H1 (cell line): ENCODE measurements around the gene KCNA2. TPM values are rescaled to one million over a fixed set of nuclear protein-coding genes. Genes with fewer than 3 reads are reported as not detected.

Experiments used
- CTCF ChIA-PET: fragments of 300-600 bp; sonication (Branson Sonifier 250); formaldehyde crosslinking; loops from one replicate; lab custom pipeline; 2021; ENCODE audit not compliant: partially characterized antibody; lab: Charles Lee
- POLR2A ChIA-PET: fragments of 300-600 bp; sonication (Branson Sonifier 250); formaldehyde crosslinking; loops from one replicate; lab custom pipeline; 2021; ENCODE audit warnings: inconsistent platforms; ENCODE audit not compliant: partially characterized antibody; lab: Charles Lee
- DNase-seq, 2 experiments: peaks; one replicate each; pipeline versions ENCODE4 v3.0.0 to v3.0.0-alpha.2; 2010 to 2022; ENCODE audit warnings: low spot score in 2 of 2, low read depth in 1 of 2, mixed read lengths in 1 of 2
- FAIRE-seq: peaks from 2 replicates; lab custom pipeline; 2011; peaks lifted over from hg19 to GRCh38; lab: Jason Lieb, UNC
- H2AFZ ChIP-seq: 2 replicates; pipeline ENCODE4 v1.8.1; 2012; ENCODE audit warnings: low read length, inconsistent platforms
- H2AK5ac ChIP-seq: 2 replicates; pipeline ENCODE4 v1.6.1; 2013; ENCODE audit warnings: low read depth, low read length
- H2BK120ac ChIP-seq: replicated peaks from 2 replicates; pipeline ENCODE3; 2013; ENCODE audit warnings: low read depth, low read length, inconsistent platforms
- H2BK12ac ChIP-seq: 2 replicates; pipeline ENCODE4 v1.6.1; 2013; ENCODE audit warnings: low read depth, low read length
- H2BK15ac ChIP-seq: 2 replicates; pipeline ENCODE4 v1.6.1; 2013; ENCODE audit warnings: low read length
- H2BK20ac ChIP-seq: 2 replicates; pipeline ENCODE4 v1.6.1; 2013; ENCODE audit warnings: low read length
- H2BK5ac ChIP-seq: 2 replicates; pipeline ENCODE4 v1.6.1; 2013; ENCODE audit warnings: low read depth, low read length
- H3K14ac ChIP-seq: 2 replicates; pipeline ENCODE4 v1.6.1; 2013; ENCODE audit warnings: inconsistent platforms; ENCODE audit not compliant: insufficient read length
- H3K18ac ChIP-seq: 2 replicates; pipeline ENCODE4 v1.6.1; 2013; ENCODE audit warnings: low read length; ENCODE audit errors: extremely low read depth
- H3K23ac ChIP-seq: 2 replicates; pipeline ENCODE4 v1.6.1; 2013; ENCODE audit warnings: inconsistent platforms; ENCODE audit not compliant: insufficient read length
- H3K23me2 ChIP-seq: 2 replicates; pipeline ENCODE4 v1.6.1; 2013; ENCODE audit warnings: low read depth, low read length
- H3K27ac ChIP-seq: 2 replicates; pipeline ENCODE4 v1.6.1; 2011; ENCODE audit warnings: low read depth, low read length, inconsistent platforms
- H3K27me3 ChIP-seq, 4 experiments: replicated peaks in 1 of 4; 1 replicate in 1 of 4; 2 replicates in 3 of 4; pipeline versions ENCODE4 v1.6.1 to v1.8.1; 2011 to 2013; ENCODE audit warnings: low read length in 3 of 4, mild to moderate bottlenecking in 3 of 4, inconsistent platforms in 2 of 4, mixed read lengths in 2 of 4, moderate library complexity in 1 of 4; ENCODE audit not compliant: control insufficient read depth in 3 of 4, insufficient read depth in 3 of 4; ENCODE audit errors: extremely low read depth in 1 of 4
- H3K36me3 ChIP-seq, 4 experiments: 2 replicates each; pipeline versions ENCODE4 v1.6.1 to v1.8.1; 2011 to 2013; ENCODE audit warnings: mild to moderate bottlenecking in 4 of 4, low read length in 3 of 4, moderate library complexity in 2 of 4, control low read depth in 1 of 4, inconsistent platforms in 1 of 4; ENCODE audit not compliant: insufficient read depth in 4 of 4, control insufficient read depth in 2 of 4
- H3K4ac ChIP-seq: replicated peaks from 2 replicates; pipeline ENCODE3; 2013; ENCODE audit warnings: low read length, low read depth, mixed read lengths, inconsistent platforms; ENCODE audit not compliant: insufficient read length
- H3K4me1 ChIP-seq, 4 experiments: replicated peaks in 1 of 4; 1 replicate in 1 of 4; 2 replicates in 3 of 4; pipeline versions ENCODE4 v1.6.1 to v1.8.1; 2011 to 2013; ENCODE audit warnings: low read length in 3 of 4, inconsistent platforms in 2 of 4, mixed read lengths in 1 of 4; ENCODE audit not compliant: insufficient read depth in 4 of 4, control insufficient read depth in 3 of 4
- H3K4me2 ChIP-seq, 2 experiments: 2 replicates each; pipeline versions ENCODE4 v1.6.1 to v1.8.1; 2011 to 2013; ENCODE audit warnings: low read depth in 2 of 2, low read length in 2 of 2, control low read depth in 1 of 2, inconsistent platforms in 1 of 2, mild to moderate bottlenecking in 1 of 2; ENCODE audit not compliant: insufficient read depth in 1 of 2
- H3K4me3 ChIP-seq, 4 experiments: fragments of 200-600, 300-600 bp in 1 of 4; sonication (generic), shearing (Covaris generic), sonication (Bioruptor Twin) in 1 of 4; 2 replicates each; pipeline versions ENCODE4 v1.5.1 to v1.8.1; 2011 to 2016; ENCODE audit warnings: low read length in 4 of 4, low read depth in 3 of 4, control low read depth in 2 of 4, inconsistent platforms in 2 of 4, mild to moderate bottlenecking in 2 of 4, mixed read lengths in 1 of 4, moderate library complexity in 1 of 4; ENCODE audit not compliant: insufficient read depth in 2 of 4; ENCODE audit errors: extremely low read depth in 1 of 4
- H3K56ac ChIP-seq: replicated peaks from 2 replicates; pipeline ENCODE3; 2013; ENCODE audit warnings: low read depth, mild to moderate bottlenecking, mixed read lengths, low read length, inconsistent platforms; ENCODE audit not compliant: insufficient read length
- H3K79me1 ChIP-seq: 2 replicates; pipeline ENCODE4 v1.6.1; 2013; ENCODE audit warnings: low read depth, low read length, control low read depth
- H3K79me2 ChIP-seq, 2 experiments: 2 replicates each; pipeline versions ENCODE4 v1.6.1 to v1.8.1; 2012 to 2013; ENCODE audit warnings: low read length in 2 of 2, mild to moderate bottlenecking in 2 of 2, inconsistent platforms in 1 of 2; ENCODE audit not compliant: insufficient read depth in 2 of 2, control insufficient read depth in 1 of 2
- H3K9ac ChIP-seq, 4 experiments: replicated peaks in 1 of 4; 1 replicate in 1 of 4; 2 replicates in 3 of 4; pipeline versions ENCODE4 v1.6.1 to v1.8.1; 2011 to 2013; ENCODE audit warnings: low read depth in 3 of 4, low read length in 3 of 4, control low read depth in 2 of 4, mild to moderate bottlenecking in 2 of 4, moderate library complexity in 2 of 4, inconsistent platforms in 1 of 4; ENCODE audit errors: extremely low read depth in 1 of 4
- H3K9me3 ChIP-seq, 2 experiments: 2 replicates each; pipeline versions ENCODE4 v1.6.1 to v1.8.1; 2012 to 2013; ENCODE audit warnings: mild to moderate bottlenecking in 2 of 2, moderate library complexity in 2 of 2, control low read depth in 1 of 2, inconsistent platforms in 1 of 2, low read depth in 1 of 2, low read length in 1 of 2, mixed read lengths in 1 of 2; ENCODE audit not compliant: insufficient read depth in 2 of 2
- H4K20me1 ChIP-seq, 2 experiments: replicated peaks in 1 of 2; 2 replicates each; pipeline versions ENCODE3 to v1.8.1; 2011 to 2013; ENCODE audit warnings: inconsistent platforms in 2 of 2, low read length in 2 of 2, mild to moderate bottlenecking in 1 of 2; ENCODE audit not compliant: insufficient read depth in 2 of 2, control insufficient read depth in 1 of 2
- H4K5ac ChIP-seq: 2 replicates; pipeline ENCODE4 v1.6.1; 2013; ENCODE audit warnings: low read length, low read depth, mixed read lengths, inconsistent platforms; ENCODE audit not compliant: insufficient read length
- H4K8ac ChIP-seq: 2 replicates; pipeline ENCODE4 v1.8.0; 2013; ENCODE audit warnings: mild to moderate bottlenecking, moderate library complexity, low read length, inconsistent platforms; ENCODE audit not compliant: insufficient read depth; ENCODE audit errors: extremely low read depth
- H4K91ac ChIP-seq: replicated peaks from 2 replicates; pipeline ENCODE3; 2013; ENCODE audit warnings: low read length, mixed read lengths, inconsistent platforms; ENCODE audit not compliant: insufficient read length
- CBX5 ChIP-seq: fragments of 300-800, 300-1000 bp; sonication (generic); IDR thresholded peaks from 2 replicates; pipeline ENCODE4 v1.7.1; 2016; ENCODE audit warnings: antibody characterized with exemption, low read length, low read depth
- CTBP2 ChIP-seq: IDR thresholded peaks from 2 replicates; pipeline ENCODE4 v1.7.0; 2011; ENCODE audit warnings: borderline replicate concordance, mild to moderate bottlenecking, moderate library complexity, mixed read lengths, low read length; ENCODE audit not compliant: insufficient read depth, insufficient read length
- EP300 ChIP-seq, 2 experiments: IDR thresholded peaks; 1 replicate in 1 of 2; 2 replicates in 1 of 2; pipeline ENCODE4 v1.6.1; 2011 to 2012; ENCODE audit warnings: low read depth in 2 of 2, low read length in 2 of 2, mild to moderate bottlenecking in 2 of 2, borderline replicate concordance in 1 of 2, inconsistent platforms in 1 of 2, moderate library complexity in 1 of 2
- JUND ChIP-seq: IDR thresholded peaks from 2 replicates; pipeline ENCODE4 v1.6.1; 2011; ENCODE audit warnings: mild to moderate bottlenecking, improper control_type of control experiment, low read length
- KDM4A ChIP-seq: IDR thresholded peaks from one replicate; pipeline ENCODE4 v1.7.1; 2012; ENCODE audit warnings: low read depth, mild to moderate bottlenecking, moderate library complexity, low read length, inconsistent platforms; ENCODE audit not compliant: severe bottlenecking
- KDM5A ChIP-seq: fragments of 200-600 bp; IDR thresholded peaks from 2 replicates; pipeline ENCODE4 v1.7.1; 2012; ENCODE audit warnings: mild to moderate bottlenecking, low read length, inconsistent platforms, mixed read lengths
- NANOG ChIP-seq: IDR thresholded peaks from 2 replicates; pipeline ENCODE4 v1.6.1; 2011; ENCODE audit warnings: low read length, low read depth, mild to moderate bottlenecking, inconsistent platforms; ENCODE audit not compliant: insufficient read depth, poor library complexity, severe bottlenecking
- SRF ChIP-seq: IDR thresholded peaks from 2 replicates; pipeline ENCODE4 v1.6.1; 2011; ENCODE audit warnings: mild to moderate bottlenecking, low read depth, low read length, moderate library complexity
- TAF1 ChIP-seq: IDR thresholded peaks from 2 replicates; pipeline ENCODE4 v1.6.1; 2011; ENCODE audit warnings: mild to moderate bottlenecking, low read depth, low read length
- ZNF274 ChIP-seq: IDR thresholded peaks from 2 replicates; pipeline ENCODE4 v1.7.0; 2012; ENCODE audit warnings: low read length, borderline replicate concordance; ENCODE audit errors: extremely low read depth
- WGBS, 2 experiments: shearing (Covaris generic) in 1 of 2; methylation state at CpG; one replicate each; pipeline versions ENCODE4 v1.1.6 to v1.1.7; 2013 to 2015; ENCODE audit warnings: low lambda C conversion rate in 2 of 2, mixed read lengths in 2 of 2, inconsistent platforms in 1 of 2, low coverage in 1 of 2, missing lambda C conversion rate in 1 of 2; ENCODE audit not compliant: insufficient replicate concordance in 2 of 2, insufficient coverage in 1 of 2, insufficient read length in 1 of 2; ENCODE audit errors: extremely low coverage in 1 of 2, missing lambda C conversion rate in 1 of 2; 5-methylcytosine and 5-hydroxymethylcytosine counted together
- polyA plus RNA-seq, 7 experiments: library from polyadenylated mRNA; depleted of rRNA in 3 of 7; stranded (reverse) in 5 of 7; unstranded in 2 of 7; fragments of >200 nt in 5 of 7; fragments of 200-250 nt in 2 of 7; gene quantifications; 1 replicate in 5 of 7; 2 replicates in 1 of 7; 4 replicates in 1 of 7; pipeline versions ENCODE4 v1.2.1 to v1.2.3, GENCODE V29; 2011 to 2013; ENCODE audit warnings: missing spikeins in 2 of 7, mixed read lengths in 2 of 7
- total RNA-seq: library from RNA; stranded (reverse); fragmentation: NEBNext Ultra II Directional; extraction: Animal tissue kit (Norgen Biotek cat#: 25700); gene quantifications from 2 replicates; pipeline ENCODE4 v1.2.1, GENCODE V29; 2021
- TF ChIP-seq, protein P1 (sequence below): IDR thresholded peaks from 2 replicates; pipeline ENCODE4 v1.6.1; 2012; ENCODE audit warnings: inconsistent platforms

The KCNA2 gene
- total and polyA plus RNA-seq, 2 of the 8 experiments (the other 6 are each of a cell fraction or from before 2014, with no cell fraction given) = 0.26 to 0.78 TPM

DNA sequence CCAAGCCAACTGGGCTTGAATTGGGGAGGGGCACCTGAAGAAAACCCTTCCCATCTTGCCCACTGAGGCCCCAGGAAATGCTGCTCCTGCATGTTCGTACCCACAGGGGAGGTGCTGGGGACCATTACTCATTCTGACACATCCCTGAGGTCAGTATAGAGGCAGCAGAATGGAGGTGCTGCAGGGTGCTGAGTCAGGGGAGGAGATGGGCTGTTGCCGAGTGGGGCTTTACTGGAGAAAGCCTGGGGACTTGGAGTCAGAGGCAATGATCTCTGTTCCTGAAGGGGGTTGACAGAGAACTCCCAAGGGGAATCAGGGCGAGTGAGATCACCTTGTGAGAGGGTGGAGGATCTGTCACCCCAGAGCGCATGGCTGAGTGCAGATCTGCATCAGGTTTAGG lies 47.0 kb downstream of the KCNA2 start:
- 84% methylated on average over 4 of the region's 4 CpGs; no CpG with 5 or more reads in 1 of the 2 experiments for WGBS, 2 experiments
- Histone ChIP-seq H3K23ac (no peak overlapping the region), H4K20me1 (peaks cover 0 to 2% of the 10 kb centered on the region in 2 experiments), H2AK5ac (no peak overlapping the region), H3K18ac (no peak overlapping the region), H3K4me1 (peaks cover 0 to 8% (median under 1%) of the 10 kb centered on the region in 4 experiments; a peak in 3 of 7 replicates), H2BK12ac (no peak overlapping the region), H3K56ac (no peak overlapping the region), H3K9me3 (no peaks in the 10 kb centered on the region), H2BK15ac (no peak overlapping the region), H2BK20ac (no peak overlapping the region), H3K79me1 (no peaks in the 10 kb centered on the region), H4K91ac (no peak overlapping the region), H3K27me3 (peaks cover 3 to 29% (median 22%) of the 10 kb centered on the region in 4 experiments), H3K23me2 (peaks cover 9% of the 10 kb centered on the region; the same call in 1 of the 2 replicates), H3K4me3 (no peak overlapping the region), H3K27ac (no peak overlapping the region), H2AFZ (no peak overlapping the region), H3K4ac (no peak overlapping the region), H2BK120ac (no peak overlapping the region), H3K14ac (no peak overlapping the region), H3K36me3 (no peaks in the 10 kb centered on the region), H3K79me2 (no peaks in the 10 kb centered on the region), H2BK5ac (no peak overlapping the region), H3K9ac (no peak overlapping the region), H4K5ac (no peak overlapping the region), H4K8ac (no peak overlapping the region), H3K4me2 (no peak overlapping the region)
- ChIA-PET POLR2A (no interaction called here), CTCF (interaction anchor here (5.1 to 12.7 kb wide), 3 partner anchors 11 to 48 kb away, joined by 19 to 302 read pairs (median 41); partner anchors contain the start of gene KCNA2)
- DNase-seq (no peak), FAIRE-seq (no peak)
- TF ChIP-seq CTBP2 (no peak), NANOG (no peak), SRF (no peak), EP300 (IDR thresholded peaks at IDR 0.05; ENCODE audit: borderline replicate concordance in 1 of 2, low read depth in 2 of 2, low read length in 2 of 2) (no peak), KDM5A (no peak), KDM4A (no peak), TAF1 (no peak), JUND (no peak), ZNF274 (no peak), CBX5 (no peak)
- TF ChIP-seq, protein P1, sequence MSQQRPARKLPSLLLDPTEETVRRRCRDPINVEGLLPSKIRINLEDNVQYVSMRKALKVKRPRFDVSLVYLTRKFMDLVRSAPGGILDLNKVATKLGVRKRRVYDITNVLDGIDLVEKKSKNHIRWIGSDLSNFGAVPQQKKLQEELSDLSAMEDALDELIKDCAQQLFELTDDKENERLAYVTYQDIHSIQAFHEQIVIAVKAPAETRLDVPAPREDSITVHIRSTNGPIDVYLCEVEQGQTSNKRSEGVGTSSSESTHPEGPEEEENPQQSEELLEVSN = no peak
